ENCODE data around the gene TMEM132C.

TMEM132C gene

DNA sequence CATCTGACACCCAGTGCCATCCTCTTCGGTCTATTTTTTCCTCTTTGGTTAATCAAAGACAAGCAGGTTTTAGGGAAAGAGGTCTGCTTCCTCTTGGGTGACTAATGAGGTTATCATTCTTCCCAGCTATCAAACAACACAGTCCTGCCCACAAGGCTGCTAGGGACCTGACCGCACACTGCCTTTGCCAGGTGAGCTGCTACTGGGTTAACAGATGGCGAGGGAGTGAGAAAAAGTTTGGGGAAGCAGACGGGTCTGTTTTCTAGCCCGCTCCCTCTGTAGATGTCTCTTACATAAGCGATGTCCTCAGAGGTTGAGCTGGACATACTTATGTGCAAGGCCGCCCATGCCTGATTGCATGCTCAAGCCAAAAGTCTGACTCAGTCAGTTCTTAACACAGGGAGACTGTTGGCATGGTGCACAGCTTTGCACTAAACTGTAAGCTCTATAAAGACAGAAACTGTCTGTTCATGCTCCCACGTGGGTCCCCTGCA lies 462.7 kb downstream of the TMEM132C start:
- DNase-seq, result no peak

DNA sequence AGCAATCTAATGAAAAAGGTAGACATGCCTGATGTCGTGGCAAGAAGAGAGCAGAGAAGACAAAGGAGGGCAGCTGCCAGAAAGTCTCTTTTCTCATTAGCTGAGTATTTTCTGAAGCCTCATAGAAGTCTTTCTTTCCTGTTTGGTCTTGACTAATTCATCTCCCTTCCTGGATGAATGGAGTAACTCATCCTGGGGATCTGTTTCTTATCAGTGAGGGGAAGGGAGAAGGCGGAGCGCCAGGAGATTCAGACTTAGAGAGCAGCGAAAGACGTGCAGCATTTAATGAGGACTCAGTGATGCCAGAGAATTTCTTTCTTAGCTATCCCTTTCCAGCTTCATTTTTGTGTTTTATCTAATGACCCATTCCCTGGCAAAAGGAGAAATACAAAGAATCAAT lies 467.4 kb downstream of the TMEM132C start:
- no peak for DNase-seq

DNA sequence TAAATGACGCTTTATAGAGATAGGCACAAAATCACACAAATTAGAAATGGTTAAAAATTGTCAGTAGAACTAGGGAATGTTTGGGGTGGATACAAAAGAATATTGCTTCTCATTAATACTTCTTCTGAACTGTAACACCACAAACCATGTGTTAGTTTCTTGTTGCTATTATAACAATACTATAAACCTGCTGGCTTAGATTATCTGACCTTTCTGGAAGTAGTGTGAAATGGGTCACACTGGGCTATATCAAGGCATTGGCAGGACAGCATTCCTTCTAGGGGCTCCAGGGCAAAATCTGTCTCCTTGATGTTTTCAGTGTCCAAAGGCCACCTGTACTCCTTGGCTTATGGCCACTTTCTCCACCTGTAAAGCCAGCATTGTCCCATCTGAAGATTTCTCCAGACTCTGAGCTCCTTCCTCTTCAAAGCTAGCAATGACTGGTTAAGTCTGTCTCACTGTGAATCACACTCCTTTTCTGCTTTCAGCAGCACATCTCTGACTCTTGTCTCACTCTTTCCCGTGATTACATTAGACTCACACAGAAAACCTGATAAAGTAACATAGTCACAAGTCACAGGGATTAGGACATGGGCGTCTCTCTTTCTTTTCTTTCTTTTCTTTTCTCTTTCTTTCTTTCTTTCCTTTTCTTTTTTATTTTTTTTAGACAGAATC lies 470.5 kb downstream of the TMEM132C start:
- DNase-seq, result no peak

DNA sequence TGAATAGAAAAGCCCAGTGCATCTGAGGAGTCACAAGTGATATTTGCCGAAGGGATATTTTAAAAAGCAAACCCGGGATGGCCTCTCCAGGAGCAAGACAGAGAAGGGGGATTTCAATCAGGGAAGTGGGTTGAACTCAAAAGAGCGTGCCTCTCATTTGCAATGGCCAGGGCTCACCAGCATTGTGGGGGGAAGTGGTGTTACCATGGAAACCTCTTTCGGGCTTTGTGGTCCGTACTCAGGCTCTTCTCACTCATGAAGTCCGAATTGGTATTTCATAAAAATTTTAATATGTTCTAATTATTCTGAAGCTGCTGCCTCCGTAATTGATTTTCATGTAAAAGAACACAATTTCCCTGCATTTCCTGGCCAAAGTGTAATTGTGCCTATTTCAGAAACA lies 476.9 kb downstream of the TMEM132C start:
- no peak for DNase-seq

DNA sequence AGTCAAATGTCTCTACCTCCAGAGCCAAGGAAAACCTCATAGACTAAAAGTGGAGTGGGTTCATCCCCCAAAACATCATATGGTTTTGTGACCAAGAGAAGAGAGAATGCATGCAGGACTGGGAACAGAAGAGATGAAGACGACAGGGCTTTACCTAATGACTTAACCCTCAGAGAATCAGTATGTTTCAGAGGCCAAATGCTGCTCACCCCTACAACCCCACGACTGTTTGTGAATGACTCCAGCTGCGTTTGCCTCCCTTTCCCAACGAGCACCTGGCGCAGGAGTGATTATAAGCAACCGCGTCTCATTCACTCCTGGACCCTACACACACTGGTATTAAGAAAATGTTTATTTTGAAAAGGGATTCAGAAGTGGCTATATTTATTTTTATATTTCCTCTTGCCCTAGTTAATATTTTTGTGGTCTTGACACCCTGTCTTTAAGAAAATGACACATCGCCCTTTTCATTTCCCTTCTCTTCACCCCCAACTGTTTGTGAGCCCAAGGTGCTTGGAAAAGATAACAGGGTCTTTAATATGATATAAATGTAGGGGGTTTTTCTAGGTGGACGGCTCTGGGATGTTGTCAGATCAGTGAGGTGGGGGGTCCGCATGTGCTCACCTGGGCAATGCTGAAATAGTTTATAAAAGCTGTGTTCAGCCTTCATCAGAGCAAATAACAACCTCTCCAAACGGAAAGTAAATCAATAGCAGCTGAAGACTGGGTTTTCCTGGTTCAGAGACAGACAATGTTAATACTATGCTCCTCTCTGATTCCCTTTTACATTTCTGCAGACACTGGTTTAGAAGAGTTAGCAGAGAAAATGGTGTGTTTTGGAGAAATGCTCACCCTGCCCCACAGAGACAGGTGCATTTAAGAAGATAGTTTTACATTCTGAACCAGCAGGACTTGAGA lies 479.1 kb downstream of the TMEM132C start:
- no peak for DNase-seq

DNA sequence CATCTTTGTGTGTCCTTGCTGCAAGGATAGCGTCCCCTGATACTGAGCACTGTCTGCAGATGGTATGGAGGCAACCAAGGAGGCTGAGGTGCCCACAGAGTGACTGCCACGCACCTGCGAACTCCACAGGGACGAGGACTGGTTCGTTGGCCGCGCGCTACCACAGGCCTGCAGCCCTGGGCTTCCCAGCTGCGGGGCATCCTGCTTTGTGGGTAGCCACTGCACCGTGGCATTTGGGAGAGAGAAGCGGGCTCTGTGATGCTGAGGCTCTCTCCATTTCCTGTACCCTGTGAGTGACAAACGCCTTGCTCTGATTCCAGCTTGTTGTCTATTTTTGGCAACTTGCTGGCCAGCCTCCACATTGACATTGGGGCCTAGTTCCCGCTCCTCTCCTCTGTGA lies 480.5 kb downstream of the TMEM132C start:
- no peak for DNase-seq

DNA sequence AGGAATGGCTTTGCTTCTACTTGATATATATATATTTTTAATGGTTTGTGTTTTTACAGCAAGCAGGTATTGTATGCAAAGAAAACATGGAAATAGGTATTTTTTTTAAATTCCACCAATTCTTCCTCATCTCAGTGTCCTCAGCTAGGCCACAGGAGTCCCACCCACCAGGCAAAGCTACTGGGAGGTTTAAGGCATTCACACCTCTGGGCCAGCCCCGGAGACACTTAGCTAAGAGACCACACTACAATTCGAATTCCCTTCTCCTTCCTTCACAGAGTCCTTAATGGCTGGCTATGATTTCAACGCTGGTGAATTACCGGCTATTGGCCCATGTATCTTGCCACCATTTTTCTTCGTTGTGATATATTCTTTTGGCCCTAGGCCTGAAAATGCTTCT lies 485.4 kb downstream of the TMEM132C start:
- no peak for DNase-seq

DNA sequence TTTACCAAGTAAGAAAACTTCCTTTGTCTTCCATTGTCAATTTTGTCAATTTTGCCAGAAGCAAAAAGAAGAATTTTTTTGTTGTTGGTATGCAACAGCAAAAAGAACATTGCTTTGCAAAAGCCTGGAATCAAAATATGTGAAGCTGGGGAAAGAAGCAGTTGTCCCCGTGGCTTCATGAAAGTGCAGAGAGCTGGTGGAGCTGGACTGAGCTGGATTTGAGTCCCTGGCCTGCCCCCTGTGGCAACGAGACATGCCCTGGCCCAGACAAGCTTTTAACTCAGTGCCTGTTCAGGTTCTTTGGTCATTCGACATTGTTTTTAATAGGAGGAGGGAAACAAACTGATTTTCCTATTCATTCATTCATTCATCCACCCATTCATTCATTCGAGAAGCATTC lies 486.5 kb downstream of the TMEM132C start:
- DNase-seq, result no peak

DNA sequence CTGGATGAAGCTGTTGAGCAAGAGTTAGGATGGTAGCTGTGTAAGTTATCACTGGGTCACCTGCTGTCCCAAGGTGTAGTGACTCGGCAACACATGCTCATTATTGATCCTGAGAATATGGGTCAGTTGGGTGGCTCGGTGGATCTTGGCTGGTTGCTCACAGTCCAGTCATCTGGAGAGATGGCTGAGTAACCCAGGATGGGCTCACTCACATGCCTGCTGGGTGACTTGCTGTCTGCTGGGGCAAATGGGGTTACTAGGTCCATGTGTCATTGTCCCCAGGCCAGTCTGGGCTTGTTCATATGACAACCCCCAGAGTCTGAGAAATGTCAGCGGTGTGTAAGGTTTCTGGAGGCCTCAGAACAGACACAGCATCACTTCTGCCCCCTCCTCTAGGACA lies 487.3 kb downstream of the TMEM132C start:
- DNase-seq, result no peak

DNA sequence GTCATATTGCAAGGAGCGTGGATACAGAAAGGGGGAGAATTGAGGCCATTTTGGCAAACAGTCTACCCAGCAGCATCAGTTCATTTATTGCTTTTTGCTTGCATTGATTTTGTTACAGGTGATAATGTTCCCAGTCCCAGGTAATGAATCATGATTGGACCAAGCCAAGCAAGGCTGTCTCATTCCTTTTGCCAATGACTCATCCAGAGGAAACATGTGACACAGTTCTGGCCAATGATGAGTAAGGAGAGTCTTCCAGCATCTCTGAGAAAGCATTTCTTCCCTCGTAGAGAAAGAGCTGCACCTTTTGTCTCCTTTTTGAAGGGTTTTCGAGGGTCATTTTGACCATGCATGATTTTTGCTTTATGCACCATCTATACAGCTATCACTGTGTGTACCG lies 488.6 kb downstream of the TMEM132C start:
- no peak for DNase-seq

Data from right hindlimb (tissue), 1 donor.